IMR-90 (cell line): ENCODE measurements around the gene NTNG2.

Experiments used
- CTCF ChIP-seq: conservative IDR thresholded peaks from 2 replicates; pipeline ENCODE4 v1.5.1; 2012; ENCODE audit warnings: mild to moderate bottlenecking, low read depth, low read length, improper control_type of control experiment
- MAFK ChIP-seq: IDR thresholded peaks from 2 replicates; pipeline ENCODE4 v1.6.1; 2012; ENCODE audit warnings: low read depth, low read length, improper control_type of control experiment
- MAZ ChIP-seq: IDR thresholded peaks from 2 replicates; pipeline ENCODE4 v1.6.1; 2012; ENCODE audit warnings: low read depth, mild to moderate bottlenecking, low read length, improper control_type of control experiment, moderate library complexity, borderline replicate concordance
- MXI1 ChIP-seq: IDR thresholded peaks from 2 replicates; pipeline ENCODE4 v1.6.1; 2012; ENCODE audit warnings: low read depth, mild to moderate bottlenecking, low read length, moderate library complexity, borderline replicate concordance
- POLR2A ChIP-seq: IDR thresholded peaks from 2 replicates; pipeline ENCODE4 v1.6.1; 2012; ENCODE audit warnings: mild to moderate bottlenecking, low read depth, low read length
- RAD21 ChIP-seq: IDR thresholded peaks from 2 replicates; pipeline ENCODE4 v1.6.1; 2012; ENCODE audit warnings: low read length, improper control_type of control experiment
- RCOR1 ChIP-seq: IDR thresholded peaks from 2 replicates; pipeline ENCODE4 v1.6.1; 2012; ENCODE audit warnings: mild to moderate bottlenecking, low read length, improper control_type of control experiment; ENCODE audit not compliant: insufficient replicate concordance
- SMC3 ChIP-seq: fragments of 150-350 bp; IDR thresholded peaks from 2 replicates; pipeline ENCODE4 v1.6.1; 2016; ENCODE audit warnings: low read depth, mild to moderate bottlenecking, antibody characterized with exemption, low read length, moderate library complexity

- TF ChIP-seq CTCF (no peak), SMC3 (no peak), MAZ (no peak), MAFK (no peak), RCOR1 (no peak), POLR2A (no peak), RAD21 (no peak), MXI1 (no peak)
Measured at GRCh38 chr9:132127888-132128534, 33.8 kb upstream of the NTNG2 start.
